GM23338 (cell line): ENCODE data around the gene SYCP3. TPM values are rescaled to one million over a fixed set of nuclear protein-coding genes. Genes with fewer than 3 reads are reported as not detected.

Experiments used
- ATAC-seq: fragments of 200-7000 bp; cut with Tn5 transposase; 3 replicates; pipeline ENCODE4 v1.9.1; 2020
- DNase-seq: peaks from one replicate; pipeline ENCODE4 v3.0.0-alpha.2; 2015; ENCODE audit warnings: low spot score
- H2AFZ ChIP-seq: fragments of 200-600 bp; sonication (generic); 2 replicates; pipeline ENCODE4 v1.8.0; 2016; ENCODE audit warnings: antibody characterized with exemption, mild to moderate bottlenecking, moderate library complexity
- H3F3A ChIP-seq: fragments of 200-600 bp; sonication (generic); replicated peaks from 2 replicates; pipeline ENCODE4 v1.8.0; 2017; ENCODE audit warnings: antibody characterized with exemption, mixed run types, low read depth
- H3K27ac ChIP-seq: fragments of 200-600 bp; sonication (generic); 2 replicates; pipeline ENCODE4 v1.6.1; 2016; ENCODE audit warnings: low read depth
- H3K27me3 ChIP-seq: fragments of 200-600 bp; sonication (generic); 2 replicates; pipeline ENCODE4 v1.8.0; 2016; ENCODE audit warnings: mild to moderate bottlenecking, mixed run types, moderate library complexity; ENCODE audit not compliant: insufficient read depth
- H3K36me3 ChIP-seq: fragments of 200-600 bp; sonication (generic); 2 replicates; pipeline ENCODE4 v1.8.0; 2016; ENCODE audit warnings: mild to moderate bottlenecking; ENCODE audit not compliant: insufficient read depth
- H3K4me1 ChIP-seq: fragments of 200-600 bp; sonication (generic); 2 replicates; pipeline ENCODE4 v1.8.0; 2016; ENCODE audit warnings: mild to moderate bottlenecking, moderate library complexity; ENCODE audit not compliant: insufficient read depth
- H3K4me2 ChIP-seq: fragments of 200-600 bp; sonication (generic); 2 replicates; pipeline ENCODE4 v1.7.1; 2017; ENCODE audit warnings: mixed run types
- H3K4me3 ChIP-seq: fragments of 200-600 bp; sonication (generic); 2 replicates; pipeline ENCODE4 v1.6.1; 2016; ENCODE audit warnings: mixed run types
- H3K79me2 ChIP-seq: fragments of 200-600 bp; sonication (generic); replicated peaks from 2 replicates; pipeline ENCODE4 v1.8.0; 2017; ENCODE audit warnings: mild to moderate bottlenecking; ENCODE audit not compliant: insufficient read depth
- H3K9me2 ChIP-seq: fragments of 200-600 bp; sonication (generic); 2 replicates; pipeline ENCODE4 v1.8.0; 2017; ENCODE audit not compliant: insufficient read depth
- H4K20me1 ChIP-seq: fragments of 200-600 bp; sonication (generic); replicated peaks from 2 replicates; pipeline ENCODE4 v1.8.0; 2017; ENCODE audit warnings: mild to moderate bottlenecking; ENCODE audit not compliant: insufficient read depth
- H3K27ac Mint-ChIP-seq: 2 replicates; pipeline ENCODE4 v1.8.0; 2020; ENCODE audit warnings: inconsistent platforms, mild to moderate bottlenecking, moderate library complexity, mixed read lengths
- H3K27me3 Mint-ChIP-seq: 3 replicates; pipeline ENCODE4 v1.8.0; 2022; ENCODE audit warnings: low read depth, mild to moderate bottlenecking, moderate library complexity, mixed read lengths, inconsistent platforms; ENCODE audit not compliant: insufficient read depth, poor library complexity
- H3K36me3 Mint-ChIP-seq: 3 replicates; pipeline ENCODE4 v1.8.0; 2021; ENCODE audit warnings: low read depth, mild to moderate bottlenecking, inconsistent platforms, moderate library complexity, mixed read lengths
- H3K4me1 Mint-ChIP-seq: 3 replicates; pipeline ENCODE4 v1.8.0; 2020; ENCODE audit warnings: mild to moderate bottlenecking, inconsistent platforms, mixed read lengths
- H3K4me3 Mint-ChIP-seq: 3 replicates; pipeline ENCODE4 v1.8.0; 2021; ENCODE audit warnings: moderate library complexity, mild to moderate bottlenecking, inconsistent platforms, mixed read lengths
- H3K9me3 Mint-ChIP-seq: 3 replicates; pipeline ENCODE4 v1.8.0; 2020; ENCODE audit warnings: moderate library complexity, mild to moderate bottlenecking, inconsistent platforms, mixed read lengths
- CREB1 ChIP-seq: fragments of 250-450 bp; sonication (Bioruptor Pico); IDR thresholded peaks from 2 replicates; pipeline ENCODE4 v1.5.0; 2020; ENCODE audit warnings: low read depth, mild to moderate bottlenecking, moderate library complexity
- EZH2 ChIP-seq: fragments of 200-600 bp; sonication (generic); IDR thresholded peaks from one replicate; pipeline ENCODE4 v1.8.0; 2017; ENCODE audit warnings: antibody characterized with exemption, mild to moderate bottlenecking, low read depth; ENCODE audit not compliant: unreplicated experiment
- EZH2phosphoT487 ChIP-seq: fragments of 200-600 bp; sonication (generic); IDR thresholded peaks from one replicate; pipeline ENCODE4 v1.8.1; 2018; ENCODE audit warnings: antibody characterized with exemption; ENCODE audit not compliant: unreplicated experiment
- JUNB ChIP-seq: IDR thresholded peaks from one replicate; pipeline ENCODE4 v1.6.1; 2016; ENCODE audit warnings: antibody characterized with exemption; ENCODE audit not compliant: unreplicated experiment
- NANOG ChIP-seq: IDR thresholded peaks from 2 replicates; pipeline ENCODE4 v1.6.1; 2016; ENCODE audit warnings: antibody characterized with exemption, borderline replicate concordance
- POLR2AphosphoS5 ChIP-seq: IDR thresholded peaks from 2 replicates; pipeline ENCODE4 v1.6.1; 2016; ENCODE audit warnings: antibody characterized with exemption, low read depth
- STAT1 ChIP-seq: IDR thresholded peaks from one replicate; pipeline ENCODE4 v1.6.1; 2016; ENCODE audit warnings: antibody characterized with exemption; ENCODE audit not compliant: unreplicated experiment
- ZNF114 ChIP-seq: fragments of 250-450 bp; sonication (Bioruptor Pico); IDR thresholded peaks from 2 replicates; pipeline ENCODE4 v1.5.0; 2020; ENCODE audit warnings: mild to moderate bottlenecking, moderate library complexity
- ZNF331 ChIP-seq: fragments of 250-450 bp; sonication (Bioruptor Pico); IDR thresholded peaks from 2 replicates; pipeline ENCODE4 v1.5.0; 2020; ENCODE audit warnings: low read depth, mild to moderate bottlenecking, moderate library complexity
- polyA plus RNA-seq: library from polyadenylated mRNA; unstranded; fragments of >200 nt; fragmentation: Nextera tagmentation; extraction: Ambion mirVana; gene quantifications from 2 replicates; pipeline ENCODE4 v1.2.1, GENCODE V29; 2016
- total RNA-seq: library from RNA; depleted of rRNA; stranded (reverse); fragments of >200 nt; shearing (Covaris generic); gene quantifications from 2 replicates; pipeline ENCODE4 v1.2.3, GENCODE V29; 2014
- TF ChIP-seq, protein P1 (sequence below): IDR thresholded peaks from 2 replicates; pipeline ENCODE4 v1.6.1; 2016; ENCODE audit warnings: antibody characterized with exemption
- TF ChIP-seq, protein P2 (sequence below): IDR thresholded peaks from one replicate; pipeline ENCODE4 v1.6.1; 2018; ENCODE audit warnings: antibody characterized with exemption; ENCODE audit not compliant: unreplicated experiment
- TF ChIP-seq, protein P3 (sequence below): fragments of 250-450 bp; sonication (Bioruptor Pico); IDR thresholded peaks from 2 replicates; pipeline ENCODE4 v1.5.0; 2020; ENCODE audit warnings: mild to moderate bottlenecking, moderate library complexity
- TF ChIP-seq, protein P4 (sequence below), 2 experiments: fragments of 200-600 bp in 1 of 2; sonication (generic) in 1 of 2; conservative IDR thresholded peaks; 2 replicates each; pipeline versions ENCODE4 v1.5.1 to v1.6.1; 2016 to 2017; ENCODE audit warnings: antibody characterized with exemption in 2 of 2, low read depth in 2 of 2, mild to moderate bottlenecking in 2 of 2, moderate library complexity in 1 of 2

Gene SYCP3
- total and polyA plus RNA-seq, 2 experiments from 2014 or later: 0.07 to 1.5 TPM

DNA sequence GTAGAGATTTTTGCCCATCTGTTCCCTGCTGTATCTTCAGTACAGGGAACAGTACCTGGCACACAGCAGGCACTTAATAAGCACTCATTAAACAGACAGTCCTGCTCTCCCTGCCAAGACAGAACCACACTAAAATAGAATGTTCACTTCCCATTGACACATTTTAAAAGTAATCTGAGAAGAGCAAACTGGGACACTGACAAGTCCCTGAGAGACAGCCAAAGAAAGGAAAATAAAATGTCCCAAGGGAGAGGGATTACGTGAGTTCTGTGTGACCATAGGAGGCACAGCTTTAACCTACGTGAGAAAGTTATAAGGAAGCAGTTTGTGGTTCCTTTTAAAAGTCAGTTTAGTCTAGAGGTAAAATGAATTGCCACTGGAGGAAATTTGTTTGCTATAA lies 43.9 kb upstream of the SYCP3 start:
- no peaks in the 10 kb centered on the region for H3F3A ChIP-seq
- Mint-ChIP-seq H3K4me3 (no peak overlapping the region), H3K27ac (peak overlapping the region; percentile 1; the same call in 1 of the 2 replicates), H3K4me1 (no peaks in the 10 kb centered on the region), H3K9me3 (no peaks in the 10 kb centered on the region), H3K36me3 (peaks cover 4% of the 10 kb centered on the region; the same call in 2 of the 3 replicates), H3K27me3 (peaks cover 4% of the 10 kb centered on the region)
- no peak overlapping the region for H3K27ac ChIP-seq
- H3K36me3 ChIP-seq: peaks cover 14% of the 10 kb centered on the region; the same call in 1 of the 2 replicates
- H2AFZ ChIP-seq: no peak overlapping the region
- H3K4me1 ChIP-seq: no peaks in the 10 kb centered on the region
- ATAC-seq: no peak
- H3K27me3 ChIP-seq: no peaks in the 10 kb centered on the region
- no peaks in the 10 kb centered on the region for H3K9me2 ChIP-seq
- no peaks in the 10 kb centered on the region; the same call in 1 of the 2 replicates for H4K20me1 ChIP-seq
- H3K79me2 ChIP-seq: no peaks in the 10 kb centered on the region
- no peak overlapping the region for H3K4me2 ChIP-seq
- no peak for TF ChIP-seq POLR2AphosphoS5
- TF ChIP-seq, protein P1, sequence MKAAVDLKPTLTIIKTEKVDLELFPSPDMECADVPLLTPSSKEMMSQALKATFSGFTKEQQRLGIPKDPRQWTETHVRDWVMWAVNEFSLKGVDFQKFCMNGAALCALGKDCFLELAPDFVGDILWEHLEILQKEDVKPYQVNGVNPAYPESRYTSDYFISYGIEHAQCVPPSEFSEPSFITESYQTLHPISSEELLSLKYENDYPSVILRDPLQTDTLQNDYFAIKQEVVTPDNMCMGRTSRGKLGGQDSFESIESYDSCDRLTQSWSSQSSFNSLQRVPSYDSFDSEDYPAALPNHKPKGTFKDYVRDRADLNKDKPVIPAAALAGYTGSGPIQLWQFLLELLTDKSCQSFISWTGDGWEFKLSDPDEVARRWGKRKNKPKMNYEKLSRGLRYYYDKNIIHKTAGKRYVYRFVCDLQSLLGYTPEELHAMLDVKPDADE: no peak
- TF ChIP-seq EZH2phosphoT487: no peak
- no peak for TF ChIP-seq STAT1
- TF ChIP-seq JUNB: no peak
- no peak for TF ChIP-seq CREB1 (CRISPR knock-in tag)
- TF ChIP-seq, protein P2, sequence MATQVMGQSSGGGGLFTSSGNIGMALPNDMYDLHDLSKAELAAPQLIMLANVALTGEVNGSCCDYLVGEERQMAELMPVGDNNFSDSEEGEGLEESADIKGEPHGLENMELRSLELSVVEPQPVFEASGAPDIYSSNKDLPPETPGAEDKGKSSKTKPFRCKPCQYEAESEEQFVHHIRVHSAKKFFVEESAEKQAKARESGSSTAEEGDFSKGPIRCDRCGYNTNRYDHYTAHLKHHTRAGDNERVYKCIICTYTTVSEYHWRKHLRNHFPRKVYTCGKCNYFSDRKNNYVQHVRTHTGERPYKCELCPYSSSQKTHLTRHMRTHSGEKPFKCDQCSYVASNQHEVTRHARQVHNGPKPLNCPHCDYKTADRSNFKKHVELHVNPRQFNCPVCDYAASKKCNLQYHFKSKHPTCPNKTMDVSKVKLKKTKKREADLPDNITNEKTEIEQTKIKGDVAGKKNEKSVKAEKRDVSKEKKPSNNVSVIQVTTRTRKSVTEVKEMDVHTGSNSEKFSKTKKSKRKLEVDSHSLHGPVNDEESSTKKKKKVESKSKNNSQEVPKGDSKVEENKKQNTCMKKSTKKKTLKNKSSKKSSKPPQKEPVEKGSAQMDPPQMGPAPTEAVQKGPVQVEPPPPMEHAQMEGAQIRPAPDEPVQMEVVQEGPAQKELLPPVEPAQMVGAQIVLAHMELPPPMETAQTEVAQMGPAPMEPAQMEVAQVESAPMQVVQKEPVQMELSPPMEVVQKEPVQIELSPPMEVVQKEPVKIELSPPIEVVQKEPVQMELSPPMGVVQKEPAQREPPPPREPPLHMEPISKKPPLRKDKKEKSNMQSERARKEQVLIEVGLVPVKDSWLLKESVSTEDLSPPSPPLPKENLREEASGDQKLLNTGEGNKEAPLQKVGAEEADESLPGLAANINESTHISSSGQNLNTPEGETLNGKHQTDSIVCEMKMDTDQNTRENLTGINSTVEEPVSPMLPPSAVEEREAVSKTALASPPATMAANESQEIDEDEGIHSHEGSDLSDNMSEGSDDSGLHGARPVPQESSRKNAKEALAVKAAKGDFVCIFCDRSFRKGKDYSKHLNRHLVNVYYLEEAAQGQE: no peak
- no peak for TF ChIP-seq ZNF114 (CRISPR knock-in tag)
- TF ChIP-seq, protein P3, sequence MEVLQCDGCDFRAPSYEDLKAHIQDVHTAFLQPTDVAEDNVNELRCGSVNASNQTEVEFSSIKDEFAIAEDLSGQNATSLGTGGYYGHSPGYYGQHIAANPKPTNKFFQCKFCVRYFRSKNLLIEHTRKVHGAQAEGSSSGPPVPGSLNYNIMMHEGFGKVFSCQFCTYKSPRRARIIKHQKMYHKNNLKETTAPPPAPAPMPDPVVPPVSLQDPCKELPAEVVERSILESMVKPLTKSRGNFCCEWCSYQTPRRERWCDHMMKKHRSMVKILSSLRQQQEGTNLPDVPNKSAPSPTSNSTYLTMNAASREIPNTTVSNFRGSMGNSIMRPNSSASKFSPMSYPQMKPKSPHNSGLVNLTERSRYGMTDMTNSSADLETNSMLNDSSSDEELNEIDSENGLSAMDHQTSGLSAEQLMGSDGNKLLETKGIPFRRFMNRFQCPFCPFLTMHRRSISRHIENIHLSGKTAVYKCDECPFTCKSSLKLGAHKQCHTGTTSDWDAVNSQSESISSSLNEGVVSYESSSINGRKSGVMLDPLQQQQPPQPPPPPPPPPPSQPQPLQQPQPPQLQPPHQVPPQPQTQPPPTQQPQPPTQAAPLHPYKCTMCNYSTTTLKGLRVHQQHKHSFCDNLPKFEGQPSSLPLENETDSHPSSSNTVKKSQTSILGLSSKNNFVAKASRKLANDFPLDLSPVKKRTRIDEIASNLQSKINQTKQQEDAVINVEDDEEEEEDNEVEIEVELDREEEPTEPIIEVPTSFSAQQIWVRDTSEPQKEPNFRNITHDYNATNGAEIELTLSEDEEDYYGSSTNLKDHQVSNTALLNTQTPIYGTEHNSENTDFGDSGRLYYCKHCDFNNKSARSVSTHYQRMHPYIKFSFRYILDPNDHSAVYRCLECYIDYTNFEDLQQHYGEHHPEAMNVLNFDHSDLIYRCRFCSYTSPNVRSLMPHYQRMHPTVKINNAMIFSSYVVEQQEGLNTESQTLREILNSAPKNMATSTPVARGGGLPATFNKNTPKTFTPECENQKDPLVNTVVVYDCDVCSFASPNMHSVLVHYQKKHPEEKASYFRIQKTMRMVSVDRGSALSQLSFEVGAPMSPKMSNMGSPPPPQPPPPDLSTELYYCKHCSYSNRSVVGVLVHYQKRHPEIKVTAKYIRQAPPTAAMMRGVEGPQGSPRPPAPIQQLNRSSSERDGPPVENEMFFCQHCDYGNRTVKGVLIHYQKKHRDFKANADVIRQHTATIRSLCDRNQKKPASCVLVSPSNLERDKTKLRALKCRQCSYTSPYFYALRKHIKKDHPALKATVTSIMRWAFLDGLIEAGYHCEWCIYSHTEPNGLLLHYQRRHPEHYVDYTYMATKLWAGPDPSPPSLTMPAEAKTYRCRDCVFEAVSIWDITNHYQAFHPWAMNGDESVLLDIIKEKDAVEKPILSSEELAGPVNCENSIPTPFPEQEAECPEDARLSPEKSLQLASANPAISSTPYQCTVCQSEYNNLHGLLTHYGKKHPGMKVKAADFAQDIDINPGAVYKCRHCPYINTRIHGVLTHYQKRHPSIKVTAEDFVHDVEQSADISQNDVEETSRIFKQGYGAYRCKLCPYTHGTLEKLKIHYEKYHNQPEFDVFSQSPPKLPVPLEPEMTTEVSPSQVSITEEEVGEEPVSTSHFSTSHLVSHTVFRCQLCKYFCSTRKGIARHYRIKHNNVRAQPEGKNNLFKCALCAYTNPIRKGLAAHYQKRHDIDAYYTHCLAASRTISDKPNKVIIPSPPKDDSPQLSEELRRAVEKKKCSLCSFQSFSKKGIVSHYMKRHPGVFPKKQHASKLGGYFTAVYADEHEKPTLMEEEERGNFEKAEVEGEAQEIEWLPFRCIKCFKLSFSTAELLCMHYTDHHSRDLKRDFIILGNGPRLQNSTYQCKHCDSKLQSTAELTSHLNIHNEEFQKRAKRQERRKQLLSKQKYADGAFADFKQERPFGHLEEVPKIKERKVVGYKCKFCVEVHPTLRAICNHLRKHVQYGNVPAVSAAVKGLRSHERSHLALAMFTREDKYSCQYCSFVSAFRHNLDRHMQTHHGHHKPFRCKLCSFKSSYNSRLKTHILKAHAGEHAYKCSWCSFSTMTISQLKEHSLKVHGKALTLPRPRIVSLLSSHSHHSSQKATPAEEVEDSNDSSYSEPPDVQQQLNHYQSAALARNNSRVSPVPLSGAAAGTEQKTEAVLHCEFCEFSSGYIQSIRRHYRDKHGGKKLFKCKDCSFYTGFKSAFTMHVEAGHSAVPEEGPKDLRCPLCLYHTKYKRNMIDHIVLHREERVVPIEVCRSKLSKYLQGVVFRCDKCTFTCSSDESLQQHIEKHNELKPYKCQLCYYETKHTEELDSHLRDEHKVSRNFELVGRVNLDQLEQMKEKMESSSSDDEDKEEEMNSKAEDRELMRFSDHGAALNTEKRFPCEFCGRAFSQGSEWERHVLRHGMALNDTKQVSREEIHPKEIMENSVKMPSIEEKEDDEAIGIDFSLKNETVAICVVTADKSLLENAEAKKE (CRISPR knock-in tag): no peak
- no peak for TF ChIP-seq NANOG
- TF ChIP-seq, protein P4, sequence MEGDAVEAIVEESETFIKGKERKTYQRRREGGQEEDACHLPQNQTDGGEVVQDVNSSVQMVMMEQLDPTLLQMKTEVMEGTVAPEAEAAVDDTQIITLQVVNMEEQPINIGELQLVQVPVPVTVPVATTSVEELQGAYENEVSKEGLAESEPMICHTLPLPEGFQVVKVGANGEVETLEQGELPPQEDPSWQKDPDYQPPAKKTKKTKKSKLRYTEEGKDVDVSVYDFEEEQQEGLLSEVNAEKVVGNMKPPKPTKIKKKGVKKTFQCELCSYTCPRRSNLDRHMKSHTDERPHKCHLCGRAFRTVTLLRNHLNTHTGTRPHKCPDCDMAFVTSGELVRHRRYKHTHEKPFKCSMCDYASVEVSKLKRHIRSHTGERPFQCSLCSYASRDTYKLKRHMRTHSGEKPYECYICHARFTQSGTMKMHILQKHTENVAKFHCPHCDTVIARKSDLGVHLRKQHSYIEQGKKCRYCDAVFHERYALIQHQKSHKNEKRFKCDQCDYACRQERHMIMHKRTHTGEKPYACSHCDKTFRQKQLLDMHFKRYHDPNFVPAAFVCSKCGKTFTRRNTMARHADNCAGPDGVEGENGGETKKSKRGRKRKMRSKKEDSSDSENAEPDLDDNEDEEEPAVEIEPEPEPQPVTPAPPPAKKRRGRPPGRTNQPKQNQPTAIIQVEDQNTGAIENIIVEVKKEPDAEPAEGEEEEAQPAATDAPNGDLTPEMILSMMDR (conservative IDR thresholded peaks at IDR 0.05; ENCODE audit: low read depth in 2 of 2): no peak
- no peak for TF ChIP-seq EZH2
- TF ChIP-seq ZNF331 (CRISPR knock-in tag): no peak
- H3K4me3 ChIP-seq: no peak overlapping the region
- no peak for DNase-seq
